Mesenteric fat pad (tissue), 1 donor: ENCODE measurements around the gene INPP4A. TPM values are rescaled to one million over a fixed set of nuclear protein-coding genes. Genes with fewer than 3 reads are reported as not detected.
A peak's percentile ranks its signal among the peaks of the same experiment; 100 is the strongest.

Source experiments
- DNase-seq: peaks from one replicate; pipeline ENCODE4 v3.0.0-alpha.2; 2020; ENCODE audit warnings: low spot score
- total RNA-seq: library from RNA; stranded (reverse); fragmentation: NEBNext Ultra II Directional; extraction: Animal tissue kit (Norgen Biotek cat#: 25700); gene quantifications from one replicate; pipeline ENCODE4 v1.2.1, GENCODE V29; 2021
- donor health status: DM: yes; HTN: yes; CAD: no.

Gene INPP4A
- total RNA-seq, 1 donor from 2014 or later: 30.3 TPM

DNA sequence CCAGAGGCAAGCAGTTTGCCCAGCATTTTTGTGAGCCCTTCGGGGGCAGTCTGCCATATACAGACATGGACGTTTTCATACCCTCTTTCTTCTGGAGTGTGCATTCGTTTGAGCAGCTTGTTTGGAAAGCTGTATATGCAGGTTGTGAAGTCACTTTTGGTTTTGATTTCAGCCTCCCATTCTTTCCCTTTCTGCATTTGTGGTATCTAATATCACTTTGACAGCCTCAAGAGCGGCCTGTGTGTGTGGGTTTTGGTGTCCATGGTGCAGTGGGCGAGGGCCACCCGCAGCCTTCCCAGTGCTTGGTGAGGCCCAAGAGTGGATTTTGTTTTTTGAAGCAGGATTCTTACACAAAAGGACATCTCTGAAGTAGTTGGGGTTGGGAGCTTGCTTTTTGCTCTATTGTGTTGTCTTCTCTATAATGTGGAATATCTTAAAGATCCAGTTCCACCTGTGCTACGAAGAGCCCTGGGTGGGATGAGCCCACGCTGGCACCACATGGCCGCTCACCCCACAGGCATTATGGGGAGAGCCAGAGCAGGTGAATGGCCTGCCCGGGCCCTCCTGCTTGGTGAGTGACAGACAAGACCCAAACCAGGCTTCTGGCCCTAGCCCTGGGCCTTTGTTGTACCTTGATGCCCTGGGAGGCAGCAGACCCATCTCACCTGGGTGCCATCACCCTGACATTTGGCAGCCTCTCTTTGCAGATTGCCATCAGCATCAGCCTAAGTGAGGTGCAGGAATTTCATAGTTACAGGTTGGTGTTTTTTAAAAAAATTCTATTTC is 29.5 kb downstream of the INPP4A start:
- DNase-seq: peak; percentile 85

DNA sequence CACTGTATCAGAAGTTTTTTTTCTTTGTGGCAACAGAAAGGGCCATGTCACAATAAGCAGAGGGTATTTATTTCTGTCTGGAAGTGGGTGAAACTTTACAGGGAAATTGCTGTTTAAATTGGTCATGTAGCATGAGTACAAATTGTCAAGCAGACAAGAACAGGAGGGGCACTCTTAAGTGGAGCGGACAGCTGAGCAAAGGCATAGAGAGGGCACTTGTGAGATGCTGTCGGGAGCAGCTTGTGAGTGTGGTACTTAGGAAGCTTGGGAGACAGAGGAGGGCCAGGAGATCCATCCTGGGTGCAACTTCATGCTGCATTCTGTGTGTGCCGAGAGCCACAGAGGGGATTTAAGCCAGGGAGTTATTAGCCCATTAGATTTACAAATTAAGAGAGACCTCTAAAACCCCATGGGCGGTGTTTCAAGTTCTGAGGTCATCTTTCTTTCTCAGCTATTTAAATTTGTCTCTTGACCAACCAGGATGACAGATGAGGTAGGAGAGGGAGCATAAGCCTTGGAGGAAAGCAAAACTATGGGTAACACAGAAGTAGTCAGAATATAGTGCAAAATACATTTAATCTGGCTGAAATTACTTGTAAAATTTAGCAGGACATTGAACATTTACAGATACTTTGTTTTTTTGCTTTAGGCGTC is 30.4 kb downstream of the INPP4A start:
- no peak for DNase-seq

DNA sequence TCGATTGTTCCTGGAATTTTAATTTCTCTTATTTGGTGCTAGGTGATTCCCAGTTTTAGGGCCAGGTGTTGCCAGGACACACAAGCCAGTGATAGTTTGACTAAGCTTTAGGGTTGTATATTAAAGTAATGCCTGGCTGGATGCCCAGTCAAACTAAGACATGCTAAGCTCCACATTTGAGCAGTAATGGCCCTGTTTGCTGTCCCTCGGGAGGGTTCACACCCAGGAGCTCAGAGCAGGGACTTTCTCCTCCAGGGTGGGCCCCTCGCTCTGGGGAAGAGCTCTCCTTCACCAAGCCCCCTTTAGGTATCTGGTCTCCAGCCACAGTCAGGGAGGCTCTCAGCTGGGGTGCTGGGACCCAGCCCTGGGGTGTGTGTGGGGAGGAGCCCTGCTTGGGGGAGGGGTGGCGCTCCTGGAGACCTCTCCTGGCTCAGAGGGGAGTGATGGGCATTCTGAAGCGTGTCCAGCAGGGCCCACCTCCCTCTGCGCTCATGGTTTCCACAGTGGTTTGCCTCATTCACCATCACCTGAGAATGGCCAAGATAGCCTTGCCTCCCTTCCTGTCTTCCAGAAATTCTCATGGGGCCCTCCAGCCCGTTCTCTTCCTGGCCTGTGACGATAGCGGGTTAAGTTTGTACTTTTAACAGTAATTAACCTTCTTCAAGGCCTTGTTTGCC is 31.7 kb downstream of the INPP4A start:
- peak; percentile 35 for DNase-seq

DNA sequence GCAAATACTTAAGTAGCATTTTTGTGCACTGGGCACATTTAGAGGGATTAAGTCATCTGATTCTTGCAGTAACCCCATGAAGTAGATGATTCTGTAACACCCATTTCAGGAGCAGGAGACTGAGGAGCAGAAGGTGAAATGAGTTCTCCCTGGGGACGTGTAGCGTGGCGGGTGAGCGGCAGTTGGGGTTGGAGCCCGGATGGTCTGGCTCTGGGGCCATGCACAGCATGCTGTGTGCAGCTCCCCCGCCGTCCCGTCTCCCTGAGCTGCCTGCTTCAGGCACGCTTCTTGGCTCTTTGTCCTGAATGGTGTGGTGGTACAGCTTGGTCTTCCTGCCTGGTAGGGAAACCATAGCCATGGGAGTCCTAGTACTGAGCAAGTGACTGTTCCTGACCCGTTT is 32.4 kb downstream of the INPP4A start:
- DNase-seq: peak; percentile 73

DNA sequence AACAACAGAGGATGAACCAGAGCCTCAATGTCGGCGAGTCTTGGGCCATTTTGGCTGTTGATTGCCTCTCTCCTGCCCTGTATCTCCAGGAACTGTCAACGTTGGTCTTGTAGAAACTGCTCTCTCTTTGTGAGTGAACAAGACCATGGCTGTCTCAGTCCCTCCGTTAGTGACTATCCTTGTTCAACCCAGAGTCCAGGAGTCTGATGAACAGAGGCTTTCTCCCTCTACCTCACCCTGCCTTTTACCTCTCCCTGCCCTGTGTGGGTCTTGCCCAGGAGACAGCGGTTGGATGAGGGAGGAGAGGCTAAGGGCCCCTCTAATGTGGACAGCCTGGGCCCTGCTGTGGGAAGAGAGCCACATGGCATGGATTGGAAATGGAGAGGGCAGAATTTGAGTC is 32.8 kb downstream of the INPP4A start:
- DNase-seq: peak; percentile 60

DNA sequence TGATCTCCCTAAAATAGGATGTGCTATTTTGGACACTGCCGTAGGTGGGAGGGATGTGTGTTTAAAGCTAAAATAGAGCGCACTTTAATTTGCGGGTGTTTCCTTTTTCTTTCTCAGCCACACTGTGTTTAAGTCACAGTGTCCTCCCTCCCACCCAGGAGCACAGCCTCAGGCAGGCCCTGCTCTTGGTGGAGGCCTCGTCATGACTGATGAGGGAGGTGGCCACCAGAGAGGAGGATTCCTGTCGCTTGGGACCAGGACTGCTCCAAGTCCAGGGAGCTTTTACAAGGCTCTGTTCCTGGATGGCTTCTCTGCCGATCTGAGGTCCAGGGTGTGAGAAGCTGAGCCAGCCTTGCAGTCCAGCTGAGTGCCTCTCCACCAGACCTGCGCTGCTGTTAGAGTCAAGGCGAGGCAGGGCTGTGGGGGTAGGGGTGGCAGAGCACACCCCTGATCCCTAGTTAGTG is 33.5 kb downstream of the INPP4A start:
- DNase-seq: peak; percentile 72

DNA sequence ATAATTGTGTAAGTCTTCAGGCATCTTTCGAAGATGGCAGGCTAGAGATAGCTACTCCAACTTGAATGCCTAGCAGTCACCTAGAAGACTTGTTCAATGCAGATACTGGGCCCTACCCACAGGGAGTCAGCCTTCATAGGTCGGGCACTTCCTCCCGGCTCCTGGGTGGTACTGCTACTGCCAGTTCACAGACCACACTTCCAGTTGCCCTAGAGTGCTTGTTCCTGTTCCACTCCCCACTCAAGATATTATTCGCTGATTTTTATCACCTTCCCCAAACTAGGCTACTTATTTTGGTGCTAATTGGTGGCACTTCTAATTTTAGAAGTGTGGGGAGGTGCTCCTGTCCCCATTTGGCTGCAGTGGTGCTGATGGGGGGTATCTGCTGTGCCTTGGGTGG is 34.2 kb downstream of the INPP4A start:
- peak; percentile 55 for DNase-seq

DNA sequence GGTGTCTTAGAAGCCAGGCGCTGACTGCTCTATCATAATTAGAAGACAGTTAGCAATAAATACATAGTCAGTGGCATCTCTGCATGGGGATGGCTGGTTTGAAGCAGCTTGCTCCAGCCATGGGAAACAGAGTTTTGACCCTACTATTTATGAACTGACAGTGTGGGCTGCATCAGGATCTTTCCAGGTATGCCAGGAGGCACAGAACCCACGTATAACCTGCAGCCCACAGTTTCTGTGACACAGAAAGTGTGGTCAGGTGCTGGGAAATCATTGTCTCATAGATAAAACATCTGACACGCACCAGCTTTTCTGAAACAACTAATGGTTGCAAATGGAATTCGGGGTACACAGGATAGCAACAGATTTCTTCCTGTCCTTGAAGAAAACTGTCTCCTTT is 34.7 kb downstream of the INPP4A start:
- DNase-seq: peak; percentile 4

DNA sequence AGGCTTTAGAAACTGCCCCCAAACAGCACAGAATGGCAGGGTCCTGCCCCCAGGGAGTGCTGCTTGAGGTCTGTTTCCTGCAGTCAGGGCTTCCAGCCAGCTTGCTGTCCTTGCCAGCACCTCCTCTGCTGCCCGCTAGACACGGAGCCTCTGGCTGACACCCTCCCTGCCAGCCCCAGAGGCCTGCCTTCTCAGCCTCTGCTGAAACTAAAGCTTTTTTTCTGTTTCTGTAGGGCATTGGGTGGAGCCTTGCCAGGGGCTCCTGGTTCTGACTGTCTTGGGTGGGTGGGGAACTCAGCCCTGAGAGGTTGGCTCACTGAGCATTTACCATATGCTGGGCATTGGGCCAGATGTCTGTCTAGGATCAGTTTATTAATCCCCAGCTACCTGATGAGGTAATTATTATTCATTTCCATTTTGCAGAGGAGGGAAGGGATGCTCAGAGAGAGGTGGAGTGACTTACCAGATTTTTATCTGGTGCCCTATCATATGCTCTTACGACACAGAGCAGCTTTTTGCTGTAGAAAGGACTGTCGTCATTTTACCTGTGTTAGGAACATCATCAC is 35.4 kb downstream of the INPP4A start:
- DNase-seq: peak; percentile 88

DNA sequence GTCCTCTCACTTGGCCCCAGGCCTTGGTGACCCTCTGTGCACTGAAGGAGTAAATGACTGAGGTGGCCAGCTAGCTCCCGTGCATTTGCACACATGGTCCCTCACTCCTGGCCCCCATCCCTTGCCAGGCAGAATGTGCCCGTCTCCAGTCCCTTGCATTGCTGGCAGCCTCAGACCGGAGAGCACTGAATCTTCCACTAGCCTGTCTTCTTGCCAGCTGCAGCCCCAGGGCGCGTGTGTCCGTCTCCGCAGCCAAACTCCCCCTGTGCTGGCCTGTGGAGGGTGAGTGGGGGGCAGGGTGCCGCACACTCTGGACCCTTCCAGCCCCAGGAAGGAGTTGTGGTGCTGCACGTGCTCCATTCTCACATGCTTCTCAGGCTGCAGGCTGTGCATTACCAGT is 35.9 kb downstream of the INPP4A start:
- peak; percentile 69 for DNase-seq

DNA sequence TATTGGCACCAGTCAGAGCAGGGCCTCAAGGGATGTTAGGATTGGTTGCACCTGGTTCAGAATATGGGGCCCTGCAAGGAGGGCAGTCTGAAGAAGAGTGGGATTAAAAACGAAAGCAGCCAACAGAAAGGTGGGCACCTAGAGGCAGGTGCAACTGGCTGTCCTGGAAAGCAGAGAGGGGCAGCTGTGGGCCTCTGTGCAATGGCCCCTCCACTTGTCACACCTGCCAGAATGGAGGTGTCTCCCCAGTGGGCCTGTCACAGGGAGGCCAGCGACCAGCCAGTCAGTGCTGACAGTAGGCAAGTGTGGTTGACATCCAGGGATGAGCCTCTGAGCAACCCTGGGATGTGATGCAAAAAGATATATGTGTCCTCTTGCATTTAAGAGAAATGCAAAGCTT is 37.7 kb downstream of the INPP4A start:
- DNase-seq: peak; percentile 72

DNA sequence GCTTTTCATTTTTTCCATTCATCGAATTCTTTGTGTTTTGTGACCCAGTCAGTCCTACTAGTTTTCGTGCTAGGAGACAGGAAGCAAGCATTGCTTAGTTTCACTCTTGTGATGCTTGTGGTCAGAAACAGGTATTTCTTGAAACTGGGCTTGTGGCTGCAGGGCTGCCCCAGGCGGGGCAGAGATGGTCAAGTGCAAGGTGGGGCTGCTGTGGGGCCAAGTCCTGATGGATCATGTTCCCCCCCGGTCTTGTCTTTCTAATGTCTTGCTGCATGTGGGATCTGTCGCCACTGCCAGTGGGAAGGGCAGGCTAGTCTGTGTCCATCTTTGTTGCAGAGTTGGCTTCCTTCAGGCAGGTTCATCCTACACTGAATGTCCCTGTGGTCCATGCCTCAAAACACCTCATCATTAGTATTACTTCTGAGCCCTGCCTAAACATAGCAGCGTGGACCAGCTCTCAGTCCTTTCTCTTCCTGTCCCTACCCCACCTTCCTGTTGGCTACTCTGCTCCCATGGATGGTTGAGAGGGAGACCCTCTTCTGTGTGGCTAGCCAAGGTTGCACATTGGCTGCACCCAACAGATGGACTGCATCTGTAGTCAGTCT is 38.7 kb downstream of the INPP4A start:
- peak; percentile 80 for DNase-seq

DNA sequence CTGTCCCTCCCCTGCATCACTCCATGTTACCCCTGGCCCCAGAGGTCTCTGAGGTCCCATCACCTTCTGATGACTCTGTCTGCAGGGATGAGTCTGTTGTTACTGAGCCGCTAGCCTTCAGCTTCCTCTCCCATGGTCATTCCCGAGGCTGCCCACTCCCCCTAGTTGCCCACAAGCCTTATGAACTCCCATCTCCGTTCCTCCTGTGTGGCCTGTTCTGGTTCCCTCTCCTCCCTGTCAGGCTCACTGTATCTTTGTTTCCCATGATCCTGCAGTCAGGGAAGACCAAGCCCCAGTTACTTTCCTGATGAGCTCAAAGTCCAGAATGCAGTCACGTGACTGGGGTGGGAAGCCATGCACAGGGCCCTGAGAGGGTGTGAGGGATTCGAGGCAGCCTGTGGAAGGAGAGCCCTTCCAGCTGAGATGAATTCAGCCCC is 39.5 kb downstream of the INPP4A start:
- DNase-seq: peak; percentile 57

DNA sequence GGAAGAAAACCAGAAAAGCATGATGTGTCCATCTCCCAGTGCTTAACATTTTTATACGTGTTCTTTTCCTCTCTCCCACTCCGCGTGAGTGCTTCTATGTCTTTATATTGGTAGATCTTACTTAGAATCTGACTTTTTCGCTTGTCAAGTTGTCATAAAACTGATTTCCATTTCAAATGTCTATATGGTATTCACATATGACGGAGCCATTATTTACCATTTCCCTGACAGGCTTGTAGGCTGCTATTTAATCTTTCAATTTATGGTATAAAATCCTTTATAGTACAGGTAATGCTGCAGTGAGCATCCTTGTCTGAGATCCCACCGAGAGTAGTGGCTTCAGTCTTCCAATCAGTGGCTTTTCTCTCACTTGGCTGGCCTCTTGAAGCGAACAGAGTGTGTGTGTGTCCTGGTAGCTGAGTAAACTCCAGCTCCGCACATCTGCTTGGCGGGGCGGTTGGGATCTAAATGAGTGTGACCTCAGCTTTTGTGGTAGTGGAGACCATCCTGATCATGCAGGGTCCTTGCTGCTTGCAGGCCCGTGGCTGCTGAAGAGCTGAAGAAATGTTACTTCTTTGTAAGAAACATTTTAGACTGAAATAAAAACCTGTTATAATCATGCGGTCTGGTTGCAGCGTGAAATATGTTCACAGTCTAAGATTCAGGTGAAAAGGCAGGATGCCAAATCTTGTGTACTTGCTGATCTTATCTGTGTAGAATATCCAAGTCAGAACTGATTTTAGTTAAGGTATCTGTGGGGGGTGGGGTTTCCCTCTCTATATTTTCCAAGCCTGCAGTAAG is 40.2 kb downstream of the INPP4A start:
- peak; percentile 65 for DNase-seq

DNA sequence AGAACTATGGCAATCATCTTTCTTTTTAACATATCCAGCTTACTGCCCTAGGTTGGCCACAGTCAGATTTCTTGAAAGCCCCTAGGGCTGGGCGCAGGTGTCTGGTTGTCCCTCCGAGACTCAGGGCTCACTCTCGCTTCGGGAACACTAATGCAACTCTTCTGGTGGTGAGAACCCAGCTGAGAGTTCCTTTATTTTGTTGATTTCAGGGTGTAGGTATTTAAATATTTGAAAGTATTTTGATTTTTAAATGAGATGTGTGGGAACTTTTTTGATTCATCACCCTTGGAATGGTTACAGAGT is 40.7 kb downstream of the INPP4A start:
- peak; percentile 33 for DNase-seq

DNA sequence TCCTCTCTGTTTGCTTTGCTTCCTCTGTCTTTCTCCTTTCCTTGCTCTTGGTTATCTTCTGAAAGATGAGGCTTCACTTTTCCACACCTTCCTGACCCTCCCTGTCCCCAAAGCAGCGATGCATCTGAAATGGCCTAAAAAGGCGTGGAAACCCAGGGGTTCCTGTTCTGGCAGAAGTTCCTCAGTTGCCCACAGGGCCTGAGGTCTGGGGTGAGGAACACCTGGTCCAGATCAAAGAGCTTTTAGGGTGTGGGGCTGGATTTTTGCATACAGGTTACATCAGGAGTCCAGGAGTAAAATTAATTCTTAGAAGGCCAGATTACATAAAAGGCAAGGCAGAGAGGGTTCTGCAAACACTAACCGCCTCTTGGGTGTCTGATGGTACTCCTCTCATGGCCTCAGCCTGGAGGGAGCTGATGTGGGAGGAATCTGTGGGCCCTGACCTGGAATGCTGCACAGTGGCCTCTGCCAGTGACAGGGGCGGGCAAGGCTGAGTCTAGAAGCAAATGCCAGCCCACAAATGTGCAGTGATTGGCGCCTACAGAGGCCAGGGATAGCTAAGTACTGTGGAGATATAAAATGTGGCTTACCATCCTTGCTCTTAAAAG is 41.8 kb downstream of the INPP4A start:
- DNase-seq: peak; percentile 43

DNA sequence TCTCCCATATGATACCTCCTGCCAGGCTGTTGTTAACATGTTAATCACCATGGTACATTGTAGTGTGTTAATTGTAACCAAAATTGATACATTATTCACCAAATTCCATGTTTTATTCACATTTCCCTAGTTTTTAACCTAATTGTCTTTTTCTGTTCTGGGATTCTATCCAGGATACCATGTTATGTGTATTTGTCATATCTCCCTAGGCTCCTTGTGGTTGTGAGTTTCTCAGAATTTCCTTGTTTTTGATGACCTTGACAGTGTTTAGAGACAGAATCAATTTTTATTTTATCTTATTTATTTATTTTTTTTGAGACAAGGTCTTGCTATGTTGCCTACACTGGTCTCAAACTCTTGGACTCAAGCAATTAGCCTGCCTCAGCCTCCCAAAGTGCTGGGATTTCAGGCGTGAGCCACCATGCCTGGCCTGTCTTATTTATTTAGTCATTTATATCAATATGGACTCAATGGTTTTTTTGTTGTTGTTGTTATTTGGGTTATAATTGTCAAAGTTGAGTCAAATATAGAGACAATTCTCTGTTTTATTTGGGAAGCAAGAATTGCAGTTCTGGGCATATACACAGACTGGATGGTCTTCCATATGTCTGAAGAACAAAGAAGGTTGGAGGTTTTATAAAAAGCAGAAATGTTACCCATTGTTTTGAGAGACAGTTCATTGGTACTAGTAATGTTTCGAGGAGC is 42.6 kb downstream of the INPP4A start:
- DNase-seq: no peak

DNA sequence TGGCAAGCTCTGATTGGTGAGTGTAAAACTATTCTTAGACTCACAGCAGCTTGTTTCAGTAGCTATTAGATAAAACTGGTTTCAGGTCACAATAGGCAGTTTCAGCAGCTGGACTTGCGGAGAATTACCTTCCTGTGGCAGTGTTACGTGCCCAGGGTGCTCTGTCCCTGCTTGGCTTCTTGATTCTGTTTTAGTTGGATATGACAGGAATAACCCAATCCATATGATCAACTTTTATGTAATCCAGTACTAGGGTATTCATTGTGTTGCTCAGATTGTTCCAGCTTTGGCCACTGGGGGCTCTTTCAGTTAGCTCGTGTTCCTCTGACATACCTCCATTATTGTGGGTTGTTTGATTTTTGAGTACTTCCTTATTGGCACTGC is 43.1 kb downstream of the INPP4A start:
- DNase-seq: no peak

DNA sequence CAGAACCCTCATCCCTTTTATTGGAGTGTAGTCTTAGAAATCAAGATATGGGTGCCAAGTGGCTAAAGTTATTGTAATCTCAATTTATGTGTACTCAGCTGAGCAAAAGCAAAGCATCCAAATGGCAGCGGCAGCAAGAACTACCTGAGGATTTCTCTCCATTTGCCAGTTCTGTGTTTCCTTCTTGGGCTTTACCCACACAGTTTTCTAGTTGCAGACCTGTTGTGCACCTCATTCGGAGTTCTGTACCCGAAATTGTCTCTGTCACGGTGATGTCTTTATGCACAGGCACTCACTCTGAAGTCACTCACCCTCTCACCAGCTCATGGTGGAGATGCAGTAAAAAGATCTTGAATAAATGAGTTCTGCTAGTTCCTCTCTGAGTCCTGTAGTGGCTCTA is 43.6 kb downstream of the INPP4A start:
- no peak for DNase-seq

DNA sequence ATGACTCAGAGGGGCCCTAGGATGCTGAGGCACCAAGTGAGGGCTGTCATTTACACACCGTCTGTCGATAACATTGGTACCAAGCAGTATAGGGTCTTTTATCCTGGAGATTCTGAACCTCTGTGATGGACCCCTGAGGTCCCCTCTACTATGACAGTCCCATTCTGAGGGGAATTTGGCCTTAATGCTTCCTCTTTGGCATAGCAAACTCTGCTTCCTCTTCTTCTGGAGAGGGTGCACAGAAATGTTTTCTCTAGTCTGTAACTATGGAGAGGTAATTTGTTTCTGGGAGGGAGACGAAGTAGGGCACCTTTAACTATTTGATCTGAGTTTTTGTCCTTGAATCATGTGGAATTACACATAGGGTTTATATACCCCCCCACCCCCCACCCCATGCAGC is 44.8 kb downstream of the INPP4A start:
- no peak for DNase-seq
